GM12878 (cell line): ENCODE data around the gene RHEBL1.

Experiments
- EGR1 ChIP-seq, 2 experiments: IDR thresholded peaks; 1 replicate in 1 of 2; 2 replicates in 1 of 2; pipeline ENCODE4 v1.6.1; 2011 to 2012; ENCODE audit warnings: low read depth in 2 of 2, low read length in 2 of 2, borderline replicate concordance in 1 of 2, mild to moderate bottlenecking in 1 of 2, moderate library complexity in 1 of 2
- SPI1 ChIP-seq: IDR thresholded peaks from 2 replicates; pipeline ENCODE4 v1.6.1; 2011; ENCODE audit warnings: low read depth, mild to moderate bottlenecking, low read length, moderate library complexity, borderline replicate concordance; ENCODE audit not compliant: insufficient read depth

DNA sequence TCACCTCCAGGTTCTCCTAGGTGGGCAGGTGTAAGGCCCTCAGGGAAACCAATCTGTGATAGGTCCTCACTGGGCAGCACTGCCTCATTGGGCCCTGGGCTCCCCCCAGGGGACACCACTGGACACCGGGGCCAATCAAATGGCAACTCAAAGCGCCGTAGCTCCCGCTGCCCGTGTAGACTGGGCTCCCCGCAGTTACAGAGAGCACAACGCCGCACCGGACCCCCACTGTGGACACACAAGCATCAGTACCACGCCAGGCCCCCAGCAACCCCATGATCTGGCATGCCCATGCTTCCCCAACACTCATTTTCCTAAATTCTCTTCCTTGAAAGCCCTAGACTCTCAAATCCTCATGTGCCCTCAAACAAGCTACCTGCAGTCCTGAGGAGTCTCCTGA lies 15.3 kb downstream of the RHEBL1 start:
- TF ChIP-seq SPI1 (no peak), EGR1 (IDR thresholded peaks at IDR 0.05; ENCODE audit: borderline replicate concordance in 1 of 2, low read depth in 2 of 2, low read length in 2 of 2) (no peak)
